RWPE1 (cell line): Measurements from ENCODE around the gene SLC32A1.

Experiments
- CTCF ChIA-PET: fragments of 350-600 bp; sonication (Branson Sonifier 250); formaldehyde crosslinking; extraction: SDS; loops from one replicate; lab custom pipeline; 2021; lab: Yijun Ruan, JAX
- POLR2A ChIA-PET: fragments of 400-600 bp; formaldehyde crosslinking; extraction: SDS; loops from one replicate; lab custom pipeline; 2020; ENCODE audit warnings: antibody characterized with exemption; ENCODE audit not compliant: low non-redundant PET; lab: Yijun Ruan, JAX
- DNase-seq: peaks from one replicate; pipeline ENCODE4 v3.0.0; 2012; ENCODE audit warnings: low spot score
- H3K27ac ChIP-seq: fragments of 450-650 bp; 2 replicates; pipeline ENCODE4 v1.5.1; 2017
- CTCF ChIP-seq: fragments of 450-650 bp; conservative IDR thresholded peaks from 2 replicates; pipeline ENCODE4 v1.5.1; 2017; ENCODE audit warnings: low read depth, mild to moderate bottlenecking

The SLC32A1 gene

GRCh38 chr20:38723848-38724625, at the start of gene SLC32A1:
TSS of gene SLC32A1 (plus strand) at chr20:38724486. CDS start at chr20:38724725, 239 bp downstream.
- CTCF ChIA-PET = interaction anchor here (0.5 to 2.0 kb wide), 11 partner anchors 8 to 1306 kb away, joined by 3 to 12 read pairs (median 4); no protein-coding TSS in a partner anchor

GRCh38 chr20:38674765-38675133, 49.5 kb upstream of the SLC32A1 start:
- CTCF ChIA-PET = interaction anchor here (0.7 to 1.6 kb wide), 2 partner anchors 11 to 407 kb away, joined by 3 to 4 read pairs; no protein-coding TSS in a partner anchor
- POLR2A ChIA-PET = no interaction called here
- H3K27ac ChIP-seq = no peak overlapping the region
- TF ChIP-seq CTCF = no peak
- no peak for DNase-seq

More at GRCh38 chr20:38723848-38724625, at the start of gene SLC32A1:
- POLR2A ChIA-PET = no interaction called here
- no peak for TF ChIP-seq CTCF
- DNase-seq = no peak
- no peak within 1 kb of the TSS for H3K27ac ChIP-seq

GRCh38 chr20:38676576-38676975, 47.7 kb upstream of the SLC32A1 start:
- no peak for DNase-seq
- ChIA-PET POLR2A (no interaction called here), CTCF (interaction anchor here (2.6 kb wide), 1 partner anchor 18 kb away, joined by 11 read pairs; no protein-coding TSS in a partner anchor)
- H3K27ac ChIP-seq = no peak overlapping the region
- no peak for TF ChIP-seq CTCF

- no peak overlapping the region for H3K27ac ChIP-seq
- DNase-seq = peak; percentile 65
- ChIA-PET CTCF (interaction anchor here (0.6 to 0.7 kb wide), 2 partner anchors 74 to 307 kb away, joined by 3 to 4 read pairs; no protein-coding TSS in a partner anchor), POLR2A (no interaction called here)
- TF ChIP-seq CTCF = no peak
Measured at GRCh38 chr20:38680500-38681306, 43.6 kb upstream of the SLC32A1 start.

- POLR2A ChIA-PET = no interaction called here
- TF ChIP-seq CTCF = no peak
- no peak for DNase-seq
- H3K27ac ChIP-seq = no peak overlapping the region
- CTCF ChIA-PET = interaction anchor here (0.7 to 1.0 kb wide), 4 partner anchors 9 to 46 kb away, joined by 3 to 6 read pairs (median 4); no protein-coding TSS in a partner anchor
Measured at GRCh38 chr20:38685271-38685670, 39.0 kb upstream of the SLC32A1 start.
